HG02943 (cell line): ENCODE data around the gene DEXI.
"Not testable (repeated sequence)": the region's sequence is repeated elsewhere in the genome, so short reads cannot be mapped to it uniquely, and the experiment has no call there.

ENCODE experiments used
- ATAC-seq: cut with Tn5 transposase; IDR thresholded peaks from one replicate; pipeline ENCODE4 v1.9.1; 2021; ENCODE audit warnings: mild to moderate bottlenecking, low read depth, moderate library complexity; ENCODE audit not compliant: unreplicated experiment

DEXI gene

DNA sequence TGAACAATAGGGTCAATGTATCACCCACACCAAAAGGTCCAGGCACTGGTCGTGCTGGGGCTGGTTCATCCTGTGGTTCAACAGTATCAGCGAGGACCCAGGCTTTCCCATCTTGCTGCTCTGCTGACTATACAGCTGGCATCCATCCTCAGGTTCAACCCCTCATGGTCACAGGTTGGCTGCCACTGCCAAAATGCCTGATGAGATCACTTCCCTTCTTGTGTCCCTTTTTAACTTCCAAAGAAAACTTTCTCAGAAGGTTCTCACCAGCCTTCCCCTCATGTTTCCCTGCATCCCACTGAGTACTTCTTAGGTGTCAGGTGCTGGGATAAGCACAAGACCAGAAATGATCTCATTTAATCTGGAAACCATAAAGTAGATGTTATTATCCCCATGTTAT is 27.8 kb upstream of the DEXI start:
- ATAC-seq = no peak

DNA sequence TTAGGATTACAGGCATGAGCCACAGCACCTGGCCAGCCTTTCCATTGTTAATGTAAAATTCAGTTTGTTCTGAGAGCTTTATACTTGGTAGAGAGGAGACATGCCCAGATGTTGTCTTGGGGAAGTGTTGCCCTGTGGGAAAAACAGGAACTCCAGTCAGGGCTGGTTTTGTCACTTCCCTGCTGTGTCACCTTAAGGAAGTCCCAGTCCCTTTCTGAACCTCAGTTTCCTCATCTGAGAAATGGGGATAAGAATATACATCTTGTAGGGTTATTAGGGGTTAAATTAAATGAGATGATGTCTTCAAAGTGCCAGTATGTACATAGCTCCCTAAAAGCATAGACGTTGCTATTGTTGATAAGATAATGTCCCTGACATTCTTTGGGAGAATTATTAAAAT is 27.3 kb upstream of the DEXI start:
- no peak for ATAC-seq

DNA sequence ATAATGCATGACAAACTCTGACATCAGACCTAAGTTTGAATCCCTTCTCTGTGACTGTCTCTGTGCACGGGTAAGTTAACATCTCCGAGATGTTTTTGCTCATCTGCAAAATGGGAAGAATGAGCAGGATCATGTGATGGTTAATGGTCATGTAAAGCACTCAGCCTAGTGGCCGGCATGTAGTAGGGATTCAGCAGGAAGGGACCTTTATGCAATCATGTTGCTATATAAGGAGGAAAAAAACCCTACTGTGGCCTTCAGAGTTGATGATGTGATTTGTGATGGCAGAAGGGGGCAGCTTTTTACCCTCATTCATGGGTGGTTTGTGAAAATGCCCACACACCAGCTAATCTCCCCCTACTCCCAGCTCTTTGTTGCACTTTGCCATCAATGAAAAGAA is 26.2 kb upstream of the DEXI start:
- ATAC-seq = no peak

DNA sequence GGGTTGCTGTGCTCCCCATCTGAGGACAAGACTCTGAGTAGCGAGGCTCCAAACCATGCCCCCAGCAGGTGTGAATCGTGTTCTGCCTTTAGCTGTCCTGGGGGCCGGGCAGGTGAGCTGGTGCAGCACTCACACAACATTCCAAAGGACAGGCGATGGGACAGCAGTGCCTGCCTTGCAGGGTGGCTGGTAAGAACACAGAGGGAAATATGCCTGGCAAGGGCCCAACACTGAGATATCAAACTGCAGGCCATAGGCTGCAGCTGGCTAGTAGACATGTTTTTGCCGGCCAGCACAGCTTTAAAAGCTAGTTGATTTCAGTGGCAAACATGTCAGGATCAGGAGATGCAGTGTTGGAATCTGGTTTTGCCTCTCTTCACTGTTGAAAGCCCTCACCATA is 25.7 kb upstream of the DEXI start:
- ATAC-seq = no peak

DNA sequence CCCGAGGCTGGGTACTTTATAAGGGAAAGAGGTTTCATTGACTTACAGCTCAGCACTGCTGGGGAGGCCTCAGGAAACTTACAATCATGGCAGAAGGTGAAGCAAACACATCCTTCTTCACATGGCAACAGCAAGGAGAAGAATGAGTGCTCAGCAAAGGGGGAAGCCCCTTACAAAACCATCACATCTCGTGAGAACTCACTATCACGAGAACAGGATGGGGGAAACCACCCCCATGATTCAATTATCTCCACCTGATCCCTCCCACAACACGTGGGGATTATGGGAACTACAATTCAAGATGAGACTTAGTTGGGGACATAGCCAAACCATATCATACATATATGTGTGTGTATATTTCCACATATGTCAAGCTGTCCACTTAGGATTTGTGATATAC is 24.3 kb upstream of the DEXI start:
- not testable (repeated sequence) for ATAC-seq

DNA sequence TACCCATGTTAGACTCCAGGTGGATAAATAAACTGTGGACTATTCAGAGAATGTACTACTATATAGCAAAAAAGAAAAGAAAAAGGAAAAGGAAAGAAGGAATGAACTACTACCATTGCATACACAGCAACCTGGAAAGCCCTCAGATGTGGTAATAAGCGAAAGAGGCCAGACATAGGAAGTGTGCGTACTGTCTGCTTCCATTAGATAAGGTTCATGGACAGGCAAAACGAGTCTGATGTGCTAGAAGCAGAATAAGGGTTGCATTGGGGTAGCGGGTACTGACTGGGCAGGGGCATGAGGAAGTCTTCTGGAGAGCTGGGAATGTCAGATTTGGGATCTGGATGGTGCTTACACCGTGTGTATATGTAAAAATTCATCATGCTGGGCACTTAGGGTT is 23.9 kb upstream of the DEXI start:
- no peak for ATAC-seq

DNA sequence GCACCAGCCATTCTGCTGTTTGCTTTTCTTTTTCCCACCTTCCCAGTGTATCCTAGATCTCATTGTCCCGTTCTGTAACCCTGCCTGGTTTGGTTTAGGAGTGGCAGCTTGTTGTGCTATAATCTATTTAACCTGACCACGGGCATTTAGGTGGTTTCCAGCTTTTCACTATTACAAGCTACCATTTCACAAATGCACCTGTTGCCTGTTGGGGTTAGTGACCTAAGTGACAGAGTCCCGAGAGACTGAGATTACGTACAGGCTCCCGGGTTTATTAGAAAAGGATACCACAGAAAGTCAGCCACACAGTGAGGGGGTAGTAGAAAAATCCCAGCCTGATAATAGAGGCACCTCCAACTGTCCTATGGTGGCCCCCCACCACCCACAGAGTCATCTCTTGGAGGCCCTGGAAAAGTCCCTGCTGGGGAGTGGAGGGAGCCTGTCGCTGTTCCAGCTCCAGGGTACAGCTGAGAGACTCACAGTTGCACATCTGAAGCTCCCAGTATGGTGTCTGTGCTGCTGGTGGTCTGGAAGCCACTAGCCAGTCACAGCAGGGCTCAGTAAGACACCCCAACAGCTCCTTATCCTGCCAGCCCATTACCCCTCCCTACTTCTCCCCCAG is 23.3 kb upstream of the DEXI start:
- ATAC-seq = peak; percentile 61

DNA sequence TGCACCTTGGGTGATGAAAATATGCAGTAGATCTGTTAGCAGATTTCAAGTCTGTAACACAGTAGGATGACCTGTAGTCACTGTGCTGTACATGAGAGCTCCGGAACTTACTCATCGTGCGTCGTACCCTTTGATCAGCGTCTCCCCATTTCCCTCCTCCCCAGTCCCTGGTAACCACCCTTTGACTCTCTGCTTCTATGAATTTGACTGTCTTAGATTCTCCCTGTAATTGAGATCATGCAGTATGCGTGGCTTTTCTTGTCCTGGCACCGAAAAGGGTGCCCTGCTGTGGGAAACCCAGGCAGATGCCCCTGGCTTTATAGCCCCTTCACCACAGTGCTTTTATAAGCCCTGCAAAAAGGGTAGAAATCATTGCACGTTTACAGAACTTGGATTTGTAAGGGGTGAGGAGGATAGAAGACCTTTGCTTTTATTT is 22.6 kb upstream of the DEXI start:
- ATAC-seq = no peak

DNA sequence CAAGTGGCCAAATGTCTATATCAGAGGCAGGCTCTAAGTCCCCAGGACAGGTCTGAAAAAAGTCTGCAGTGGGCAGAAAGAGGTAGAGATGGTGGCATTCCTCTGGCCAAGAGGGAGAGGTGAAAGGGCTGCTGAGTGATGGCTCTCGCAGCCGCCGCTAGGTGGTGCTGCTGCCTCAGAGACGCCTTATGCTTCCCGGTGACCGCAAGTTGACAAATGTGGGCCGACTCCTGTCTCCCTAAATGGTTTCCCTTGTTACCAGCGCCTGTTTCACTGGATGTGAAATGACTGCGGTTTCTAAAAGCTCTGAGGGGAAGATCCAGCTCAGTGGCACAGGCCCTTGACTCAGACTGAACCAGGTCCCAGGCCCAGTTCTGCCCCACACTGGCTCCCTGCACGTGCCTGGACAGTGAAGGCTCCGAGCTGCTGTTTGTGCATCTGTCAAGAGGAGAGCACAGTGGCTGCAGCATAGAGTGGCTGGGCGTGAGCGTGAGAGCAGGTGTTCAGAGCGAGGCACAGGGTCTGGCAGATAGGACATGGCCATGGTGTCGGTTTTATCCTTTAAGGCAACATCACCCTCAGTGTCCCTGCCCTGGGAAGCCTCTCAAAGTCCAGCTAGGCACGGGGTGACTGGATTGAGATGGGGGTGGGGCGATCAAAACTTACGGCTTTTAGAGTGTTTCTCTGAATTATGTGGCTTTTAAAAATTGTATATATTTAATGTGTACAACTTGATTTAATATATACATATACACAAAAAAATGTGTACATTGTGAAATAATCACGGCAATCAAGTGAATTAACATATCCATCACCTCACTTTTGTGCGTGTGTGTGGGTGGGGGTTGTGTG is 22.0 kb upstream of the DEXI start:
- no peak for ATAC-seq

DNA sequence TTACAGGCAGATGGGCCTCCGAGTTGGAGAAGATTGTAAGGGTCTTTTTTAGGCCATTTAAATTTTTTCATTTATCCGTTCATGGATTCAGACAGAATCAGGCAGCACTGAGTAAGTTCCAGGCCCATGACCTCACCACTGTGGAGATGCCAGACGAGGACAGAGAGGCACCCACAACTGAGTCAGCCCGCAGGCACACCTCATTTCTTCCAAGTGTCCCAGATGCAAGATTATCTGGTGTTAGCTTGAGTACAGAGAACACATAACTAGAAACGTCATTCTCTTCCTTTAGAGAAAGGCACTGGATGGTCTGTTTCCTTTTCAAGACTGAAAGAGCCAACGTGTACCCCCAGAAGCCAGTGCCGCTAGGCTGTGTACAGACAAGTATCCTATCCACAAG is 19.0 kb upstream of the DEXI start:
- no peak for ATAC-seq

DNA sequence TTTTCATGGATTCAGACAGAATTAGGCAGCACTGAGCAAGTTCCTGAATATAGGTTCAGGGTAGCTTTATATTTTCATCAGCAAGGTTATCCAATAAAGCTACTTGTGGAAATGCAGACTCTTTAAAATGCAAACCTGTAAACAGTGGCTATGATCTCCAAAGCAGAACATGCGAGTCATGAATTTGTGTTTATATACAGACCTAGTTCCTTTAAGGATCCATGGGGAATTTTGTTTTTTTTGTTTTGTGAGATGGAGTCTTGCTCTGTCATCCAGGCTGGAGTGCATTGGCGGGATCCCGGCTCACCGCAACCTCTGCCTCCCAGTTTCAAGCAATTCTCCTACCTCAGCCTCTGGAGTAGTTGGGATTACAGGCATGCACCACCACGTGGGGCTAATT is 16.9 kb upstream of the DEXI start:
- ATAC-seq = no peak

DNA sequence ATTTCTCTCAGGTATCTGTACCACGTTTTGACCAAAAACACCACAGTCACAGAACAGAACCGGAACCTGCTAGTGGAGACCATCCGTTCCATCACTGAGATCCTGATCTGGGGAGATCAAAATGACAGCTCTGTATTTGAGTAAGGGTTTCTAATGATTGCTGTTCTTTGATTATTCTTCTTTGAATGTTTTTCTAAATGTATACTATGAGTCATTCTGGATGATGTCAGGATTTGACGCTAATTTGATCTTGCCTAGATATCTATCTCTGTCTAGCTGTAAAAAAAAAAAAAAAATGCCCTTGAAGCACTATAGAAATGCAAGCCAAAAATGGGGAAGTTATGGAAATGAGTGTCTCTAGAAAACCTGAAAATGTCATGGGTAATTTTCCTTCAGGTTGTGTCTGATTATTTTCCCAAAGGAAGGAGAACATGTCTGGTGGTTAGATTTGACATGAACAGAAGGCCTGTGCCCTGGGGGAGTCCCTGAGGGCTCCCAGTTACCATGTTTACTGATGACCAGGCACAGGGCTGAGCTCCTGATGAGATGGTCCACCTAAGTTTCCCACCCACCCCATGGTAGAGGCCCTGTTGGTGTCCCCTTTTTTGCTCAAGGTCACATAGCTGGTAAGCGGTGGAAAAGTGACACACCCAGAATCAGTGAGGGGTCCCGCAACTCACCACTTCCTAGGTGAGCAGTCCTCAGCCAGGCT is 15.7 kb upstream of the DEXI start:
- ATAC-seq = no peak

DNA sequence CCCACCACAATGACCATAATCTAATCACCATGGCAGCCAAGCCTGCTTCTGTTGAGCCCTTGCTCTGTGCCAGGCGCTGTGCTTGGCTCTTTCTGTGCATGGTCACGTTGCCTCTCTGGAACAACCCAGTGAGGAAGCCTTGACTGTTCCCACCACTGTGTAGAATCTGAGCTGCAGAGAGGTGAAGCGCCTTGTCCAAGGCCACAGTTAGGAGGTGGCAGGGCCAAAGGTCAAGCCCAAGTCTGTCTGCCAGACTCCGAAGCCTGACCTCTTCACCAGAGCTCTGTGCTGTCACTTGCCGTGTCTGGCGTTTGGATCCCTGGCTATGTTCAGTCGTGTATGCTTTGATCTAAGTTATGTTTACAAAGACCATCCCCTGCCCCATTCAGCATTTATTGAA is 12.6 kb upstream of the DEXI start:
- no peak for ATAC-seq

DNA sequence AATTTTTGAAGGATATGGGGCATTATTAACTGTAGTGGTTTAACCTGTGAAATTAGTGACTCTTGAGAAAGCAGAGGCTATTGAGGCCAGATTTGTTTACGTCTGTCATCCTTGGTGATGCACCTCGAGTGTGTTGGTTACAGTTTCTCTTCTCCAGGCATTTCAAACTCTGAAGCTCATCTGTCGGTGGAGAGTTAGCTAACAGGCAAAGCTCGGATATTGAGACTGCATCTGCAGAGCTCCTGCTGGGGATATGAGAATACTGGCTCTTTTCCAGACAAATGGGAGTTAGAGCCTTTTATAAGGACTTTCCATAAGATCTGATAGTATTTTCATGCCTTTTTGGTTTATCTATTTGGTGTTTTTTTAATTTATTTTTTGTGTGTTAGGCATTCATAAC is 8.8 kb upstream of the DEXI start:
- no peak for ATAC-seq

DNA sequence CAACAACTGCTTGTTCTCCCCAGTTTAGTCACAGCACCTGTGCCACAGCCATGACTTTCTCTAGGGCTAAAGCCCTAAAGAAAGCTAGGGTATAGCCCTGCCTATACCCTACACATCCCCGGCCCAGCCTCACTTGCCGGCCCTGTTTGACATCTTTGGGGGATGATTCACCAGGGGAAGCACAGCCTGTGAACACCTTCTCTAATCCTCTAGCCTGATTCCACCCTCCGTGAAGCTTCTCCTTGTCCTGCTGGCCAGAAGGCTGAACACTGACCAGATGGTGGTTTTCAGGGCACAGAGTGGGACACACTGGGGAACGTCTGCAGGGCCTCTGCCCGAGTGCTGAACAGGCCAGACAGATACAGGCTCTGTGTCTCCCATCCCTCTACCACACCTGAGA is 8.1 kb upstream of the DEXI start:
- no peak for ATAC-seq

DNA sequence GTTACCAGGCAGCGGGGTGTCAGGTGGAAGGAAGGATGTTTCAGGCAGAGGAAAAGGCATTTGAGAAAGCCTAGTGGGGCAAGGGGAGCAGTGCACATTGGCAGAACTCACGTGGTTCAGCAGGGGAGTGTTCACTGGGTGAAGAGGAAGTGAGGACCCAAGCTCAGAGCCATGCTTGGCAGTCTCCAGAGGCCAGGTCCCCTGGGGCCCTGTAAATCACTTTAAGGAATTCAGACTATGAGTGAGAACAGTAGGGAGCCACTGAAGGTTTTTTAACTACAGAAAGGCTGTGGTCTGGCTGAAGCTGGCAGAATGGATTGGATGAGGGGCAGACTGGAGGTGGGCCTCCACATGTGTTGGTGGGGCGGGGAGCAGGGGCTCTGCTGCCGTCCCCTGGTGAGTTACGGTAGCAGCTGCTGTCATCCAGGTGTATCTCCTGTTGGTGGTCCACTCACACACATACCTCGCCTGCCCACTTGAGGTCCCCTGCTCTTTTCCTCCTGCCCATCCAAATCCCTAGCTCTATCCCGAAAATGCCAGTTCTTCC is 7.2 kb upstream of the DEXI start:
- peak; percentile 66 for ATAC-seq

DNA sequence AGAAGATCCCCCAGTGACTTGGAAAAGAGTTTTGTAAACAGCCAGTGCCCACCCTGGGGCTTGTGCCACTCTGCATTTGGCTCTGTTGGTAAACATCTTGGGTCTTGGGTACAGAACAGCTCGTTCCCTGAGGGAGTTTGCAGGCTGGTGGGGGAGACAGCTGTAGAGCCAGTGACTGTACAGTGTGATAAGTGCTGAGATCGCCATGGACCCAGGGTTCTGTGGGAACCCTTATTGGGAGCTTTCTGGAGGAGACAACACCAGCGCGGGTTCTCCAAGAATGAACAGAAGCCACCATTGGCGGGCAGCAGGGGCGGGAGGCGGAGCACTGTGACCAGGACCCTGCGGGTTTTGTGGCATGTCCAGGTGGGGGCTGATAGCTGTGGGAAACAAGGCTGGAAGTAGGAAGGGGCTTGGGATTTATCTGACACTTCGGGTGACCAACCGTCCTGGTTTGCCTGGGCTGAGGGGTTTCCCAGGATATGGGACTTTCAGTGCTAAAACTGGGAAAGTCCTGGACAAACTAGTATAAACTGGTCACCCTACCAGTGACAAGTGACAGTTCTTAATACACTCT is 5.0 kb upstream of the DEXI start:
- ATAC-seq = no peak

DNA sequence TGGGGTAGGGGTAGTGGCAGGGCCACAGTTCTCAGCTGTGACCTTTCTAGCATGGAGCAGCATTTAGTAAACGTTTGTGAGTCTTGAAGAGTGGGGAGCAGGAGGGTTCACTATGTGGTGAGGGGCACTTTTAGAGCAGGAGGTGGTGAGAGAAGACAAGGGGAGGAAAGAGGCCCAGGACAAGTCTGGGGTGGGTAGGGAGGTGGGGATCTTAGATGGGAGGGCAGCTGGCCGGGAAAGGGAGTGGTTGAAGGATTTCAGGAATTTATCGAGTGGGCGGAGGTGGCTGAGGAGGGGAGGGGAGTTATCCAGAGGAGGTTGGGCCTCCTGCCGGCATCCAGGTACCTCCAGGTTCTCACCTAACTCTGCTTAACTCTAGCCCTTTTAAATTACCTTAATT is 4.0 kb upstream of the DEXI start:
- ATAC-seq = no peak

DNA sequence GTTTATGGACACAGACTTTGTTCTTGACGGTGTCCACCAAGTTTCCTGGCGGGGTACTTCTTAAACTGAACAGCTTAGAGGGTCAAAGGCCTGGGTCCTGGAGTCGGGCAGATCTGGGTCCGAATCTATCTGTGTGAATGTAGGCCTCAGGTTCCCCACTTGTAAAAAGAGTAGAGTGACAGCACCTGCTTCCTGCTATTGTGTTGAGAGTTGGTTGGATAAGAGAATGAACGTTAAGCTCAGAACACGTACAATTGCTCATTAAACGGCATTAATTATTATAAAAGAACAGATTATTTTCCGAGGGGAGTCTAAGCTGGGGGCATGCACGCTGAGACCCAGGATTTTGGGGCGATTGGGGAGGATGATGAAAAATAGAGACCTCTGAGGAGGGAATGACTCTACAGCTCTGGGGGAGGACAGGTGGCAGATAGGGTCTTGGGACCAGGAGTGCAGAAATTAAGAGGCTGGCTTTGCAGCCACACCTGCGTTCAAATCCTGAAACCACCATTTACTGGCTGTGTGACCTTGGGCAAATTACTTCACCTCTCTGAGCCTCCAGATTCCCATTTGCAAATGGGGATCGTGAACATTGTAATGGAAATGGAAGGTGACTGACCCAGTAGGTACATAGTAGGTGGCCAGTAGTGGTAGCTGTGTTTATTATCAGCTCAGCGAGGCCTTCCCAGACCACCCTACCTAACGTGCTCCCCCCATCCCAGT is 3.0 kb upstream of the DEXI start:
- no peak for ATAC-seq
